ENCODE measurements around the gene CTPS1.

DNA sequence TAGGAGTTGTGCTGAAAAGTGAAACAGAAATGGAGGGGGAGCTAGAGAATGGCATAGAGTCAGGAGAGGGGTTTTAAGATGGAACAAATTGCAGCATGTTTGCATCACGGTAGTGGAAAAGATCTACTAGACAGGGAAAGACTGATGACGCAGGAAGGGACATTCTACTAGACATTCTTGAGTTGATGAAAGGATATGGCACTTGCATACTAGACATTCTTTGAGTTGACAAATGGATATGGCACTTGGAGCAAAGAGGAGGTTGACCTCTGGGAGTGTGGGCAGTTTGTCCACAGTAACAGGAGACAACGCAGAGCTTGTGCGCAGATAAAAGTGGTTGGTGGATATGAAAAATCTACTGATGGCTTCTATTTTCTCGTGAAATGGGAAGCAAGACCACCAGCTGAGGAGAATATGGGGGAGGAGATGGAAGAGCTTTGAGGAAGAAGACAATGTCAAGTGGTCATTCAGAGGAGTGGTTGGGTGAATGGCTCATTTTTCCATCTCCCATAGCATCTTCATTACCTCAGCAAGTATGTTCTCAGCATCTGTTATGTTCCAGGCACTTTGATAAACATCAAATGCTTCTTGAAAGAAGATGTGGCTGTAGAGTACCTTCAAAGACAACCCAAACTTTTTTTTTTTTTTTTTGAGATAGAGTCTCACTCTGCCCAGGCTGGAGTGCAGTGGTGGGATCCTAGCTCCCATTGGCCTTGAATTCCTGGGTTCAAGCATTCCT is 2.4 kb upstream of the CTPS1 start:
- TF ChIP-seq GATA3 (IDR thresholded peaks at IDR 0.05; ENCODE audit: low read depth, low read length) (no peak), GATA2 (IDR thresholded peaks at IDR 0.05; ENCODE audit: low read depth, low read length) (no peak)
